GM23338 (cell line): ENCODE measurements around the gene JPH3. TPM values are rescaled to one million over a fixed set of nuclear protein-coding genes. Genes with fewer than 3 reads are reported as not detected.
A peak's percentile ranks its signal among the peaks of the same experiment; 100 is the strongest.

Source experiments
- ATAC-seq: fragments of 200-7000 bp; cut with Tn5 transposase; 3 replicates; pipeline ENCODE4 v1.9.1; 2020
- DNase-seq: peaks from one replicate; pipeline ENCODE4 v3.0.0-alpha.2; 2015; ENCODE audit warnings: low spot score
- H2AFZ ChIP-seq: fragments of 200-600 bp; sonication (generic); 2 replicates; pipeline ENCODE4 v1.8.0; 2016; ENCODE audit warnings: antibody characterized with exemption, mild to moderate bottlenecking, moderate library complexity
- H3F3A ChIP-seq: fragments of 200-600 bp; sonication (generic); replicated peaks from 2 replicates; pipeline ENCODE4 v1.8.0; 2017; ENCODE audit warnings: antibody characterized with exemption, mixed run types, low read depth
- H3K27ac ChIP-seq: fragments of 200-600 bp; sonication (generic); 2 replicates; pipeline ENCODE4 v1.6.1; 2016; ENCODE audit warnings: low read depth
- H3K27me3 ChIP-seq: fragments of 200-600 bp; sonication (generic); 2 replicates; pipeline ENCODE4 v1.8.0; 2016; ENCODE audit warnings: mild to moderate bottlenecking, mixed run types, moderate library complexity; ENCODE audit not compliant: insufficient read depth
- H3K36me3 ChIP-seq: fragments of 200-600 bp; sonication (generic); 2 replicates; pipeline ENCODE4 v1.8.0; 2016; ENCODE audit warnings: mild to moderate bottlenecking; ENCODE audit not compliant: insufficient read depth
- H3K4me1 ChIP-seq: fragments of 200-600 bp; sonication (generic); 2 replicates; pipeline ENCODE4 v1.8.0; 2016; ENCODE audit warnings: mild to moderate bottlenecking, moderate library complexity; ENCODE audit not compliant: insufficient read depth
- H3K4me2 ChIP-seq: fragments of 200-600 bp; sonication (generic); 2 replicates; pipeline ENCODE4 v1.7.1; 2017; ENCODE audit warnings: mixed run types
- H3K4me3 ChIP-seq: fragments of 200-600 bp; sonication (generic); 2 replicates; pipeline ENCODE4 v1.6.1; 2016; ENCODE audit warnings: mixed run types
- H3K79me2 ChIP-seq: fragments of 200-600 bp; sonication (generic); replicated peaks from 2 replicates; pipeline ENCODE4 v1.8.0; 2017; ENCODE audit warnings: mild to moderate bottlenecking; ENCODE audit not compliant: insufficient read depth
- H3K9me2 ChIP-seq: fragments of 200-600 bp; sonication (generic); 2 replicates; pipeline ENCODE4 v1.8.0; 2017; ENCODE audit not compliant: insufficient read depth
- H4K20me1 ChIP-seq: fragments of 200-600 bp; sonication (generic); replicated peaks from 2 replicates; pipeline ENCODE4 v1.8.0; 2017; ENCODE audit warnings: mild to moderate bottlenecking; ENCODE audit not compliant: insufficient read depth
- H3K27ac Mint-ChIP-seq: 2 replicates; pipeline ENCODE4 v1.8.0; 2020; ENCODE audit warnings: inconsistent platforms, mild to moderate bottlenecking, moderate library complexity, mixed read lengths
- H3K27me3 Mint-ChIP-seq: 3 replicates; pipeline ENCODE4 v1.8.0; 2022; ENCODE audit warnings: low read depth, mild to moderate bottlenecking, moderate library complexity, mixed read lengths, inconsistent platforms; ENCODE audit not compliant: insufficient read depth, poor library complexity
- H3K36me3 Mint-ChIP-seq: 3 replicates; pipeline ENCODE4 v1.8.0; 2021; ENCODE audit warnings: low read depth, mild to moderate bottlenecking, inconsistent platforms, moderate library complexity, mixed read lengths
- H3K4me1 Mint-ChIP-seq: 3 replicates; pipeline ENCODE4 v1.8.0; 2020; ENCODE audit warnings: mild to moderate bottlenecking, inconsistent platforms, mixed read lengths
- H3K4me3 Mint-ChIP-seq: 3 replicates; pipeline ENCODE4 v1.8.0; 2021; ENCODE audit warnings: moderate library complexity, mild to moderate bottlenecking, inconsistent platforms, mixed read lengths
- H3K9me3 Mint-ChIP-seq: 3 replicates; pipeline ENCODE4 v1.8.0; 2020; ENCODE audit warnings: moderate library complexity, mild to moderate bottlenecking, inconsistent platforms, mixed read lengths
- polyA plus RNA-seq: library from polyadenylated mRNA; unstranded; fragments of >200 nt; fragmentation: Nextera tagmentation; extraction: Ambion mirVana; gene quantifications from 2 replicates; pipeline ENCODE4 v1.2.1, GENCODE V29; 2016
- total RNA-seq: library from RNA; depleted of rRNA; stranded (reverse); fragments of >200 nt; shearing (Covaris generic); gene quantifications from 2 replicates; pipeline ENCODE4 v1.2.3, GENCODE V29; 2014
- TF ChIP-seq, protein P1 (sequence below), 2 experiments: fragments of 200-600 bp in 1 of 2; sonication (generic) in 1 of 2; conservative IDR thresholded peaks; 2 replicates each; pipeline versions ENCODE4 v1.5.1 to v1.6.1; 2016 to 2017; ENCODE audit warnings: antibody characterized with exemption in 2 of 2, low read depth in 2 of 2, mild to moderate bottlenecking in 2 of 2, moderate library complexity in 1 of 2
- TF ChIP-seq, protein P2 (sequence below): fragments of 250-450 bp; sonication (Bioruptor Pico); IDR thresholded peaks from 2 replicates; pipeline ENCODE4 v1.5.0; 2020; ENCODE audit warnings: mild to moderate bottlenecking, moderate library complexity
- TF ChIP-seq, protein P3 (sequence below): IDR thresholded peaks from one replicate; pipeline ENCODE4 v1.6.1; 2018; ENCODE audit warnings: antibody characterized with exemption; ENCODE audit not compliant: unreplicated experiment

The JPH3 gene
- total and polyA plus RNA-seq, 2 experiments from 2014 or later = 8.4 to 38.3 TPM

DNA sequence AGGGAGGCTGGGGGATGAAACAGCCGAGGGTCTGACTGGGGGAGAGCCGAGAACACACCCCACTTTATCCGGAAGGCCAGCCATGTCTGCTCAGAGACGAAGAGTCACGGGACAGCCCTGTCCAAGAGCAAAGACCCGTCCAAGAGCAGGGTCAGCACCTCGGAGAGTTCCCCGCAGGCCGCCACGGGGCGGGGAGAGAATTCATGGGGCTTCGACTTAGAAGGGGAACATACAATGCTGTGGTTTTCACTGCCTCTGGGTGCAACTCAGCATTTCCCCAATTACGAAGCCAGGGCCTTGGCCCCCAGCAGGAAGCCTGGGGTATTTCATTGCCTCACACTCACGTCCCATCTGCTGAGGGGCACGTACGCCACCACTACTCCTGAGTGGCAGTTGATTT is 59.3 kb downstream of the JPH3 start:
- H3K9me3 Mint-ChIP-seq = no peaks in the 10 kb centered on the region
- Histone ChIP-seq H3F3A (peaks cover 7% of the 10 kb centered on the region; the same call in 1 of the 2 replicates), H3K4me2 (no peak overlapping the region), H2AFZ (no peak overlapping the region), H3K79me2 (no peaks in the 10 kb centered on the region), H3K36me3 (no peaks in the 10 kb centered on the region), H3K27me3 (no peaks in the 10 kb centered on the region), H3K9me2 (no peaks in the 10 kb centered on the region), H3K4me3 (no peak overlapping the region), H3K27ac (no peak overlapping the region), H4K20me1 (peaks cover 20% of the 10 kb centered on the region; the same call in 1 of the 2 replicates), H3K4me1 (peaks cover 8% of the 10 kb centered on the region)
- ATAC-seq (peak; percentile 71), DNase-seq (peak; percentile 85)
- no peak overlapping the region; the same call in 2 of the 3 replicates for H3K4me3 Mint-ChIP-seq
- H3K27me3 Mint-ChIP-seq = peaks cover 10% of the 10 kb centered on the region
- peaks cover 29% of the 10 kb centered on the region for H3K4me1 Mint-ChIP-seq
- no peak overlapping the region for H3K27ac Mint-ChIP-seq
- no peaks in the 10 kb centered on the region; the same call in 1 of the 3 replicates for H3K36me3 Mint-ChIP-seq
- TF ChIP-seq, protein P1, sequence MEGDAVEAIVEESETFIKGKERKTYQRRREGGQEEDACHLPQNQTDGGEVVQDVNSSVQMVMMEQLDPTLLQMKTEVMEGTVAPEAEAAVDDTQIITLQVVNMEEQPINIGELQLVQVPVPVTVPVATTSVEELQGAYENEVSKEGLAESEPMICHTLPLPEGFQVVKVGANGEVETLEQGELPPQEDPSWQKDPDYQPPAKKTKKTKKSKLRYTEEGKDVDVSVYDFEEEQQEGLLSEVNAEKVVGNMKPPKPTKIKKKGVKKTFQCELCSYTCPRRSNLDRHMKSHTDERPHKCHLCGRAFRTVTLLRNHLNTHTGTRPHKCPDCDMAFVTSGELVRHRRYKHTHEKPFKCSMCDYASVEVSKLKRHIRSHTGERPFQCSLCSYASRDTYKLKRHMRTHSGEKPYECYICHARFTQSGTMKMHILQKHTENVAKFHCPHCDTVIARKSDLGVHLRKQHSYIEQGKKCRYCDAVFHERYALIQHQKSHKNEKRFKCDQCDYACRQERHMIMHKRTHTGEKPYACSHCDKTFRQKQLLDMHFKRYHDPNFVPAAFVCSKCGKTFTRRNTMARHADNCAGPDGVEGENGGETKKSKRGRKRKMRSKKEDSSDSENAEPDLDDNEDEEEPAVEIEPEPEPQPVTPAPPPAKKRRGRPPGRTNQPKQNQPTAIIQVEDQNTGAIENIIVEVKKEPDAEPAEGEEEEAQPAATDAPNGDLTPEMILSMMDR (conservative IDR thresholded peaks at IDR 0.05; ENCODE audit: low read depth in 2 of 2) = no peak; a peak in 1 of 4 replicates
- TF ChIP-seq, protein P2, sequence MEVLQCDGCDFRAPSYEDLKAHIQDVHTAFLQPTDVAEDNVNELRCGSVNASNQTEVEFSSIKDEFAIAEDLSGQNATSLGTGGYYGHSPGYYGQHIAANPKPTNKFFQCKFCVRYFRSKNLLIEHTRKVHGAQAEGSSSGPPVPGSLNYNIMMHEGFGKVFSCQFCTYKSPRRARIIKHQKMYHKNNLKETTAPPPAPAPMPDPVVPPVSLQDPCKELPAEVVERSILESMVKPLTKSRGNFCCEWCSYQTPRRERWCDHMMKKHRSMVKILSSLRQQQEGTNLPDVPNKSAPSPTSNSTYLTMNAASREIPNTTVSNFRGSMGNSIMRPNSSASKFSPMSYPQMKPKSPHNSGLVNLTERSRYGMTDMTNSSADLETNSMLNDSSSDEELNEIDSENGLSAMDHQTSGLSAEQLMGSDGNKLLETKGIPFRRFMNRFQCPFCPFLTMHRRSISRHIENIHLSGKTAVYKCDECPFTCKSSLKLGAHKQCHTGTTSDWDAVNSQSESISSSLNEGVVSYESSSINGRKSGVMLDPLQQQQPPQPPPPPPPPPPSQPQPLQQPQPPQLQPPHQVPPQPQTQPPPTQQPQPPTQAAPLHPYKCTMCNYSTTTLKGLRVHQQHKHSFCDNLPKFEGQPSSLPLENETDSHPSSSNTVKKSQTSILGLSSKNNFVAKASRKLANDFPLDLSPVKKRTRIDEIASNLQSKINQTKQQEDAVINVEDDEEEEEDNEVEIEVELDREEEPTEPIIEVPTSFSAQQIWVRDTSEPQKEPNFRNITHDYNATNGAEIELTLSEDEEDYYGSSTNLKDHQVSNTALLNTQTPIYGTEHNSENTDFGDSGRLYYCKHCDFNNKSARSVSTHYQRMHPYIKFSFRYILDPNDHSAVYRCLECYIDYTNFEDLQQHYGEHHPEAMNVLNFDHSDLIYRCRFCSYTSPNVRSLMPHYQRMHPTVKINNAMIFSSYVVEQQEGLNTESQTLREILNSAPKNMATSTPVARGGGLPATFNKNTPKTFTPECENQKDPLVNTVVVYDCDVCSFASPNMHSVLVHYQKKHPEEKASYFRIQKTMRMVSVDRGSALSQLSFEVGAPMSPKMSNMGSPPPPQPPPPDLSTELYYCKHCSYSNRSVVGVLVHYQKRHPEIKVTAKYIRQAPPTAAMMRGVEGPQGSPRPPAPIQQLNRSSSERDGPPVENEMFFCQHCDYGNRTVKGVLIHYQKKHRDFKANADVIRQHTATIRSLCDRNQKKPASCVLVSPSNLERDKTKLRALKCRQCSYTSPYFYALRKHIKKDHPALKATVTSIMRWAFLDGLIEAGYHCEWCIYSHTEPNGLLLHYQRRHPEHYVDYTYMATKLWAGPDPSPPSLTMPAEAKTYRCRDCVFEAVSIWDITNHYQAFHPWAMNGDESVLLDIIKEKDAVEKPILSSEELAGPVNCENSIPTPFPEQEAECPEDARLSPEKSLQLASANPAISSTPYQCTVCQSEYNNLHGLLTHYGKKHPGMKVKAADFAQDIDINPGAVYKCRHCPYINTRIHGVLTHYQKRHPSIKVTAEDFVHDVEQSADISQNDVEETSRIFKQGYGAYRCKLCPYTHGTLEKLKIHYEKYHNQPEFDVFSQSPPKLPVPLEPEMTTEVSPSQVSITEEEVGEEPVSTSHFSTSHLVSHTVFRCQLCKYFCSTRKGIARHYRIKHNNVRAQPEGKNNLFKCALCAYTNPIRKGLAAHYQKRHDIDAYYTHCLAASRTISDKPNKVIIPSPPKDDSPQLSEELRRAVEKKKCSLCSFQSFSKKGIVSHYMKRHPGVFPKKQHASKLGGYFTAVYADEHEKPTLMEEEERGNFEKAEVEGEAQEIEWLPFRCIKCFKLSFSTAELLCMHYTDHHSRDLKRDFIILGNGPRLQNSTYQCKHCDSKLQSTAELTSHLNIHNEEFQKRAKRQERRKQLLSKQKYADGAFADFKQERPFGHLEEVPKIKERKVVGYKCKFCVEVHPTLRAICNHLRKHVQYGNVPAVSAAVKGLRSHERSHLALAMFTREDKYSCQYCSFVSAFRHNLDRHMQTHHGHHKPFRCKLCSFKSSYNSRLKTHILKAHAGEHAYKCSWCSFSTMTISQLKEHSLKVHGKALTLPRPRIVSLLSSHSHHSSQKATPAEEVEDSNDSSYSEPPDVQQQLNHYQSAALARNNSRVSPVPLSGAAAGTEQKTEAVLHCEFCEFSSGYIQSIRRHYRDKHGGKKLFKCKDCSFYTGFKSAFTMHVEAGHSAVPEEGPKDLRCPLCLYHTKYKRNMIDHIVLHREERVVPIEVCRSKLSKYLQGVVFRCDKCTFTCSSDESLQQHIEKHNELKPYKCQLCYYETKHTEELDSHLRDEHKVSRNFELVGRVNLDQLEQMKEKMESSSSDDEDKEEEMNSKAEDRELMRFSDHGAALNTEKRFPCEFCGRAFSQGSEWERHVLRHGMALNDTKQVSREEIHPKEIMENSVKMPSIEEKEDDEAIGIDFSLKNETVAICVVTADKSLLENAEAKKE (CRISPR knock-in tag) = no peak
- TF ChIP-seq, protein P3, sequence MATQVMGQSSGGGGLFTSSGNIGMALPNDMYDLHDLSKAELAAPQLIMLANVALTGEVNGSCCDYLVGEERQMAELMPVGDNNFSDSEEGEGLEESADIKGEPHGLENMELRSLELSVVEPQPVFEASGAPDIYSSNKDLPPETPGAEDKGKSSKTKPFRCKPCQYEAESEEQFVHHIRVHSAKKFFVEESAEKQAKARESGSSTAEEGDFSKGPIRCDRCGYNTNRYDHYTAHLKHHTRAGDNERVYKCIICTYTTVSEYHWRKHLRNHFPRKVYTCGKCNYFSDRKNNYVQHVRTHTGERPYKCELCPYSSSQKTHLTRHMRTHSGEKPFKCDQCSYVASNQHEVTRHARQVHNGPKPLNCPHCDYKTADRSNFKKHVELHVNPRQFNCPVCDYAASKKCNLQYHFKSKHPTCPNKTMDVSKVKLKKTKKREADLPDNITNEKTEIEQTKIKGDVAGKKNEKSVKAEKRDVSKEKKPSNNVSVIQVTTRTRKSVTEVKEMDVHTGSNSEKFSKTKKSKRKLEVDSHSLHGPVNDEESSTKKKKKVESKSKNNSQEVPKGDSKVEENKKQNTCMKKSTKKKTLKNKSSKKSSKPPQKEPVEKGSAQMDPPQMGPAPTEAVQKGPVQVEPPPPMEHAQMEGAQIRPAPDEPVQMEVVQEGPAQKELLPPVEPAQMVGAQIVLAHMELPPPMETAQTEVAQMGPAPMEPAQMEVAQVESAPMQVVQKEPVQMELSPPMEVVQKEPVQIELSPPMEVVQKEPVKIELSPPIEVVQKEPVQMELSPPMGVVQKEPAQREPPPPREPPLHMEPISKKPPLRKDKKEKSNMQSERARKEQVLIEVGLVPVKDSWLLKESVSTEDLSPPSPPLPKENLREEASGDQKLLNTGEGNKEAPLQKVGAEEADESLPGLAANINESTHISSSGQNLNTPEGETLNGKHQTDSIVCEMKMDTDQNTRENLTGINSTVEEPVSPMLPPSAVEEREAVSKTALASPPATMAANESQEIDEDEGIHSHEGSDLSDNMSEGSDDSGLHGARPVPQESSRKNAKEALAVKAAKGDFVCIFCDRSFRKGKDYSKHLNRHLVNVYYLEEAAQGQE = peak; percentile 90
